Measurements from ENCODE around the gene SLC9B1. TPM values are rescaled to one million over a fixed set of nuclear protein-coding genes. Genes with fewer than 3 reads are reported as not detected.
"Not testable (repeated sequence)": the region's sequence is repeated elsewhere in the genome, so short reads cannot be mapped to it uniquely, and the experiment has no call there.

Gene SLC9B1
- total and polyA plus RNA-seq, 4 donors: 0.12 to 4.6 (median 0.35) TPM

GRCh38 chr4:102889866-102890265 lies 129.6 kb downstream of the SLC9B1 start:
- not testable (repeated sequence) for H3K9me3 ChIP-seq (ENCODE audit: control insufficient read depth in 4 of 4, insufficient read depth in 3 of 4, low read length in 3 of 4); H3K4me1 ChIP-seq (ENCODE audit: control insufficient read depth in 5 of 5, insufficient read depth in 5 of 5, low read length in 5 of 5); H3K9ac ChIP-seq (ENCODE audit: insufficient read depth in 1 of 2, low read length in 2 of 2); ATAC-seq (ENCODE audit: insufficient read depth, low FRiP score); DNase-seq; H3K27ac ChIP-seq (ENCODE audit: low read depth in 1 of 2, low read length in 1 of 2); H3K36me3 ChIP-seq (ENCODE audit: control insufficient read depth in 4 of 4, insufficient read depth in 4 of 4, low read length in 4 of 4); H3K27me3 ChIP-seq (ENCODE audit: control insufficient read depth in 3 of 3, insufficient read depth in 3 of 3, low read length in 2 of 3); H3K4me3 ChIP-seq
- WGBS, 2 donors: 63 to 91% methylated on average over 3 of the region's 3 CpGs

GRCh38 chr4:102888570-102888969 lies 130.9 kb downstream of the SLC9B1 start:
- not testable (repeated sequence) for H3K27me3 ChIP-seq (ENCODE audit: control insufficient read depth in 3 of 3, insufficient read depth in 3 of 3, low read length in 2 of 3); H3K9me3 ChIP-seq (ENCODE audit: control insufficient read depth in 4 of 4, insufficient read depth in 3 of 4, low read length in 3 of 4); DNase-seq; H3K27ac ChIP-seq (ENCODE audit: low read depth in 1 of 2, low read length in 1 of 2); H3K4me1 ChIP-seq (ENCODE audit: control insufficient read depth in 5 of 5, insufficient read depth in 5 of 5, low read length in 5 of 5); H3K9ac ChIP-seq (ENCODE audit: insufficient read depth in 1 of 2, low read length in 2 of 2); H3K4me3 ChIP-seq; H3K36me3 ChIP-seq (ENCODE audit: control insufficient read depth in 4 of 4, insufficient read depth in 4 of 4, low read length in 4 of 4); ATAC-seq (ENCODE audit: insufficient read depth, low FRiP score)
- 97 to 99% methylated on average over 2 of the region's 2 CpGs for WGBS, 2 donors

GRCh38 chr4:102883278-102883677 lies 136.2 kb downstream of the SLC9B1 start:
- no peak overlapping the region for H3K9ac ChIP-seq (ENCODE audit: insufficient read depth in 1 of 2, low read length in 2 of 2)
- H3K27me3 ChIP-seq (ENCODE audit: control insufficient read depth in 3 of 3, insufficient read depth in 3 of 3, low read length in 2 of 3): no peaks in the 10 kb centered on the region
- 95 to 97% methylated on average over 2 of the region's 2 CpGs for WGBS, 2 donors
- peaks cover 0 to 4% (median 1%) of the 10 kb centered on the region in 4 donors for H3K36me3 ChIP-seq (ENCODE audit: control insufficient read depth in 4 of 4, insufficient read depth in 4 of 4, low read length in 4 of 4)
- no peaks in the 10 kb centered on the region for H3K9me3 ChIP-seq (ENCODE audit: control insufficient read depth in 4 of 4, insufficient read depth in 3 of 4, low read length in 3 of 4)
- DNase-seq (no peak), ATAC-seq (ENCODE audit: insufficient read depth, low FRiP score) (no peak)
- H3K4me1 ChIP-seq (ENCODE audit: control insufficient read depth in 5 of 5, insufficient read depth in 5 of 5, low read length in 5 of 5): peaks cover 0 to 3% (median 0%) of the 10 kb centered on the region in 5 donors
- H3K4me3 ChIP-seq: no peak overlapping the region
- no peak overlapping the region for H3K27ac ChIP-seq (ENCODE audit: low read depth in 1 of 2, low read length in 1 of 2)
- no peak for TF ChIP-seq CTCF (IDR thresholded peaks at IDR 0.05; ENCODE audit: control extremely low read depth, extremely low read depth)

- Histone ChIP-seq H3K4me3 (no peak overlapping the region), H3K9me3 (ENCODE audit: control insufficient read depth in 4 of 4, insufficient read depth in 3 of 4, low read length in 3 of 4) (peaks cover 0 to 6% (median 0%) of the 10 kb centered on the region in 4 donors), H3K27me3 (ENCODE audit: control insufficient read depth in 3 of 3, insufficient read depth in 3 of 3, low read length in 2 of 3) (no peaks in the 10 kb centered on the region), H3K27ac (ENCODE audit: low read depth in 1 of 2, low read length in 1 of 2) (no peak overlapping the region), H3K4me1 (ENCODE audit: control insufficient read depth in 5 of 5, insufficient read depth in 5 of 5, low read length in 5 of 5) (peaks cover 0 to 4% (median 0%) of the 10 kb centered on the region in 5 donors), H3K36me3 (ENCODE audit: control insufficient read depth in 4 of 4, insufficient read depth in 4 of 4, low read length in 4 of 4) (peaks cover 0 to 4% (median 2%) of the 10 kb centered on the region in 4 donors), H3K9ac (ENCODE audit: insufficient read depth in 1 of 2, low read length in 2 of 2) (no peak overlapping the region)
- WGBS, 2 donors: 93% methylated on average over 1 of the region's 1 CpG
- ATAC-seq (ENCODE audit: insufficient read depth, low FRiP score): no peak
- no peak for TF ChIP-seq CTCF (IDR thresholded peaks at IDR 0.05; ENCODE audit: control extremely low read depth, extremely low read depth)
- DNase-seq: peak in 2 of 3 donors; percentile 60 to 72
Measured at GRCh38 chr4:102881343-102881742, 138.2 kb downstream of the SLC9B1 start.

Measured in lung (tissue), 12 donors.